Lower leg skin (tissue), 4 donors: Measurements from ENCODE around the gene ENAM. TPM values are rescaled to one million over a fixed set of nuclear protein-coding genes. Genes with fewer than 3 reads are reported as not detected.

Experiments used
- DNase-seq, 2 donors: peaks; one replicate each; pipeline ENCODE4 v3.0.0-alpha.2; 2019; ENCODE audit warnings: low spot score in 2 of 2
- H3K4me3 ChIP-seq: fragments of 200-600 bp; sonication (generic); 2 replicates; pipeline ENCODE4 v1.5.1; 2017; ENCODE audit warnings: mild to moderate bottlenecking, low read depth; ENCODE audit not compliant: poor library complexity, severe bottlenecking
- CTCF ChIP-seq, 3 donors: fragments of 450-650 bp; IDR thresholded peaks; one replicate each; pipeline ENCODE4 v1.5.1; 2016; ENCODE audit warnings: antibody characterized with exemption in 3 of 3, mild to moderate bottlenecking in 3 of 3, moderate library complexity in 2 of 3
- POLR2A ChIP-seq, 2 donors: fragments of 450-650 bp; IDR thresholded peaks; one replicate each; pipeline ENCODE4 v1.6.1; 2016 to 2017; ENCODE audit warnings: antibody characterized with exemption in 2 of 2, mild to moderate bottlenecking in 1 of 2, moderate library complexity in 1 of 2
- WGBS, 2 donors: methylation state at CpG; one replicate each; pipeline ENCODE4 v1.1.5; 2018; 5-methylcytosine and 5-hydroxymethylcytosine counted together
- intact Hi-C: fragments of 100-400 bp; cut with DNase I; formaldehyde crosslinking; loops from one replicate; pipeline ENCODE4 v1.15.0; 2023; ENCODE audit warnings: low total_unique reads
- total RNA-seq, 4 donors: library from RNA; depleted of rRNA; stranded (reverse); fragments of >200 nt; gene quantifications; one replicate each; pipeline ENCODE4 v1.1.0, GENCODE V29; 2016

Gene ENAM
- total RNA-seq, 4 donors from 2014 or later: 0.06 TPM; not detected in 3

DNA sequence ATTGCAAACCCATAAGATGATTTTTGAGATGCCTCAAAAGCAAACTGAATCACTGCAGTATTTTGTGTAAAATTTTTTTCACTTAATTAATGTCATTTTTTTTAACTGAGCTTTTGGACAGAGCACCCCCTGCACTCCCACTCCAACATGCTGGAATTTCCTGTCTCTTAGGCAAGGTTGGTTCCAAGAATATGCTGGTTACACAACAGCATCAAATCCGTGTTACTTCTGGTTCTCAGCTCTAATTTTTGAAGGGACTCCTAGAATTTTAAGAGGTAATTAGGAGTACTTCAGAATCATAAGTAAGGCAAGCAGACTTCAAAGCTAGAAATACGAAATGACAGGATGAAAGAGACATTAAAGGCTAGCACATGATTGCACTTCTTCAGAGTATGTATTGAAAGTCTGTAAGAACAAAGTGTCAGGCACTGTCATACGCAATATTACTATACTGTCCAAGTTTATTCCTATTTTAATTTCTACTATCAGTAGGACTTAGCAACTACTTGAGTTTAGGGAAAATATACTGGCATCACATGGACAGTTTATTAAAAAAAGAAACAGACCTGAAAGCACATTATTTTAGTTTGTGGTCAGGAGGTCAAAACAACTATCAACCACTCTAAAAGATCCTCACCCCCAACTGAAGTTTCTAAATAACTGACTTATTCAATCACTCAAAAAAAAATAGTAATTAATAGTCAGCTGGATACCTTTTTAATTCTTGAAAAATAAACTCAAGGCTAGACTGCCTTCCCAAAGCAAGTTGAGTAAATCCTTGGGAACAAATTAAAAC is 39.4 kb downstream of the ENAM start:
- no peak for TF ChIP-seq POLR2A (IDR thresholded peaks at IDR 0.05)
- no peak for TF ChIP-seq CTCF (IDR thresholded peaks at IDR 0.05)
- intact Hi-C loops: no loop called here
- DNase-seq: no peak
- no peak overlapping the region for H3K4me3 ChIP-seq
- WGBS, 2 donors: 45 to 49% methylated on average over 3 of the region's 3 CpGs

- intact Hi-C loops: no loop called here
- no peak overlapping the region for H3K4me3 ChIP-seq
- no peak for TF ChIP-seq CTCF (IDR thresholded peaks at IDR 0.05)
- TF ChIP-seq POLR2A (IDR thresholded peaks at IDR 0.05): no peak
- no peak for DNase-seq
- WGBS, 2 donors: 73 to 78% methylated on average over 5 of the region's 5 CpGs
These were observed 41.9 kb downstream of the ENAM start for GRCh38 chr4:70670332-70671014.

DNA sequence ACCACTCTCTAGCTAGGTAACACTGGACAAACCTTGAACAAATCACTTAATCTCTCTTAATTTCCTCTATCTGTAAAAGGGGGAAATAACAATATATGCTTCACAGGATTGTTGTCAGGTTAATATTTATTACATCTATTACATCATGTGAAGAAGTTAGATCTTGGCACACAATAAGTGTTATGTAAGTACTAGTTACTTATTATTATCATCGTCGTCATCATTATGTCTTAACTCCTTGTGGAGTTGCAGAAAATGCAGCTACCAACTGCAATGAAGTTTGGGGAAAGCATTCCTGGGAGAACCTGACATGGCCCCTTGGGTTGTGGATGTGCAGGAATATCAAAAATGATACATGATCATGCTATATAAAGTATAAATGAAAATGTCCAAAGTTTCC is 42.5 kb downstream of the ENAM start:
- no peak overlapping the region for H3K4me3 ChIP-seq
- intact Hi-C loops: no loop called here
- WGBS, 2 donors: 32 to 50% methylated on average over 2 of the region's 2 CpGs
- TF ChIP-seq CTCF (IDR thresholded peaks at IDR 0.05) (no peak), POLR2A (IDR thresholded peaks at IDR 0.05) (no peak)
- DNase-seq: no peak

DNA sequence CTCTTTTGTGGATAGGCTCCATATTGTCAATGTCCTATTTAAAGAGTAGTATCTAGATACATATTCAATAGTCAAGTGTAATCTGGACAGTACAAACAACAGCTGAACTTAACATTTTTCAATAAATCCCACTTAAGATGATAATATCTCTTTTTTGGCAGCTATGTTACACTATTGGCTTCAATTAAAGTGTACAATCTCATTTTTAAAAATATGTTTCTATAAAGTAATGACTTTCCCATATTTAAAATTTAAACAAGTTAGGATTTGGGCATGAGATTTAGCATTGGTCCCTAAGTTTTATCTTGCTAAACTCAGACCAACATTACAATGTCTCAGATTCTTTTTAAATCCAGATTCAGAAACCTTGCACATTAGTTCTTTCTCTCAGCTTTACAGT is 45.6 kb downstream of the ENAM start:
- no peak overlapping the region for H3K4me3 ChIP-seq
- intact Hi-C loops: no loop called here
- TF ChIP-seq POLR2A (IDR thresholded peaks at IDR 0.05) (no peak), CTCF (IDR thresholded peaks at IDR 0.05) (no peak)
- DNase-seq: no peak

GRCh38 chr4:70674731-70675130 is 46.2 kb downstream of the ENAM start:
- TF ChIP-seq POLR2A (IDR thresholded peaks at IDR 0.05): no peak
- TF ChIP-seq CTCF (IDR thresholded peaks at IDR 0.05): no peak
- 57 to 70% methylated on average over 1 of the region's 1 CpG for WGBS, 2 donors
- H3K4me3 ChIP-seq: no peak overlapping the region
- DNase-seq: no peak
- intact Hi-C loops: no loop called here
